PC-9 (cell line): ENCODE measurements around the gene PNMA1. TPM values are rescaled to one million over a fixed set of nuclear protein-coding genes. Genes with fewer than 3 reads are reported as not detected.

Source experiments
- BruUV-seq: library from RNA; stranded (reverse); fragments of 400-500 nt; replicated peaks from 2 replicates; lab custom pipeline; 2021; lab: Mats Ljungman, UMichigan
- CTCF ChIA-PET: fragments of 300-600 bp; sonication (Branson Sonifier 250); formaldehyde crosslinking; loops from one replicate; lab custom pipeline; 2022; ENCODE audit warnings: antibody characterized with exemption; lab: Charles Lee
- POLR2A ChIA-PET: fragments of 300-600 bp; sonication (Branson Sonifier 250); formaldehyde crosslinking; loops from one replicate; lab custom pipeline; 2022; ENCODE audit warnings: antibody characterized with exemption; ENCODE audit not compliant: unreplicated experiment; lab: Charles Lee
- DNase-seq, 2 experiments: peaks; one replicate each; pipeline versions ENCODE4 v3.0.0 to v3.0.0-alpha.2; 2015 to 2022; ENCODE audit warnings: mixed read lengths in 1 of 2
- H2AFZ ChIP-seq: fragments of 200-600 bp; sonication (generic); 2 replicates; pipeline ENCODE4 v1.8.1; 2017; ENCODE audit warnings: antibody characterized with exemption
- H3F3A ChIP-seq: fragments of 200-600 bp; sonication (generic); 2 replicates; pipeline ENCODE4 v1.8.1; 2017; ENCODE audit warnings: antibody characterized with exemption, mild to moderate bottlenecking, low read depth; ENCODE audit not compliant: insufficient read depth
- H3K27ac ChIP-seq: fragments of 200-600 bp; sonication (generic); 2 replicates; pipeline ENCODE4 v1.6.1; 2016; ENCODE audit warnings: mixed run types
- H3K27me3 ChIP-seq: fragments of 200-600 bp; sonication (generic); 2 replicates; pipeline ENCODE4 v1.6.1; 2016; ENCODE audit warnings: low read depth, mixed run types; ENCODE audit not compliant: insufficient read depth
- H3K36me3 ChIP-seq: fragments of 200-600 bp; sonication (generic); 2 replicates; pipeline ENCODE4 v1.6.1; 2016; ENCODE audit warnings: low read depth, mixed run types
- H3K4me1 ChIP-seq: fragments of 200-600 bp; sonication (generic); replicated peaks from 2 replicates; pipeline ENCODE4 v1.6.1; 2016; ENCODE audit warnings: mixed run types; ENCODE audit not compliant: insufficient read depth
- H3K4me2 ChIP-seq: fragments of 200-600 bp; sonication (generic); 2 replicates; pipeline ENCODE4 v1.6.1; 2017; ENCODE audit warnings: mixed run types
- H3K4me3 ChIP-seq: fragments of 200-600 bp; sonication (generic); 2 replicates; pipeline ENCODE4 v1.6.1; 2016; ENCODE audit warnings: mixed run types
- H3K79me2 ChIP-seq: fragments of 200-600 bp; sonication (generic); 2 replicates; pipeline ENCODE4 v1.6.1; 2017; ENCODE audit warnings: low read depth, mixed run types
- H3K9me2 ChIP-seq: fragments of 200-600 bp; sonication (generic); 2 replicates; pipeline ENCODE4 v1.8.1; 2017; ENCODE audit warnings: mild to moderate bottlenecking; ENCODE audit not compliant: insufficient read depth
- H3K9me3 ChIP-seq: fragments of 200-600 bp; sonication (generic); 2 replicates; pipeline ENCODE4 v1.8.1; 2016; ENCODE audit warnings: low read depth; ENCODE audit not compliant: insufficient read depth
- H4K20me1 ChIP-seq: fragments of 200-600 bp; sonication (generic); 2 replicates; pipeline ENCODE4 v1.8.1; 2017; ENCODE audit not compliant: insufficient read depth
- EZH2 ChIP-seq: fragments of 200-600 bp; sonication (generic); IDR thresholded peaks from 2 replicates; pipeline ENCODE4 v1.8.0; 2017; ENCODE audit warnings: antibody characterized with exemption, low read depth
- intact Hi-C: fragments of 100-400 bp; cut with micrococcal nuclease; formaldehyde crosslinking; loops from one replicate; pipeline ENCODE4 v1.10.0; 2022; ENCODE audit not compliant: unreplicated experiment
- total RNA-seq: library from RNA; stranded (reverse); gene quantifications from 2 replicates; pipeline ENCODE4 v1.2.3, GENCODE V29; 2021
- TF ChIP-seq, protein P1 (sequence below): fragments of 200-600 bp; sonication (generic); conservative IDR thresholded peaks from 2 replicates; pipeline ENCODE4 v1.6.1; 2017; ENCODE audit warnings: mixed run types, antibody characterized with exemption, mild to moderate bottlenecking, moderate library complexity

PNMA1 gene
- total RNA-seq, 1 experiment from 2014 or later, result 13.6 TPM

DNA sequence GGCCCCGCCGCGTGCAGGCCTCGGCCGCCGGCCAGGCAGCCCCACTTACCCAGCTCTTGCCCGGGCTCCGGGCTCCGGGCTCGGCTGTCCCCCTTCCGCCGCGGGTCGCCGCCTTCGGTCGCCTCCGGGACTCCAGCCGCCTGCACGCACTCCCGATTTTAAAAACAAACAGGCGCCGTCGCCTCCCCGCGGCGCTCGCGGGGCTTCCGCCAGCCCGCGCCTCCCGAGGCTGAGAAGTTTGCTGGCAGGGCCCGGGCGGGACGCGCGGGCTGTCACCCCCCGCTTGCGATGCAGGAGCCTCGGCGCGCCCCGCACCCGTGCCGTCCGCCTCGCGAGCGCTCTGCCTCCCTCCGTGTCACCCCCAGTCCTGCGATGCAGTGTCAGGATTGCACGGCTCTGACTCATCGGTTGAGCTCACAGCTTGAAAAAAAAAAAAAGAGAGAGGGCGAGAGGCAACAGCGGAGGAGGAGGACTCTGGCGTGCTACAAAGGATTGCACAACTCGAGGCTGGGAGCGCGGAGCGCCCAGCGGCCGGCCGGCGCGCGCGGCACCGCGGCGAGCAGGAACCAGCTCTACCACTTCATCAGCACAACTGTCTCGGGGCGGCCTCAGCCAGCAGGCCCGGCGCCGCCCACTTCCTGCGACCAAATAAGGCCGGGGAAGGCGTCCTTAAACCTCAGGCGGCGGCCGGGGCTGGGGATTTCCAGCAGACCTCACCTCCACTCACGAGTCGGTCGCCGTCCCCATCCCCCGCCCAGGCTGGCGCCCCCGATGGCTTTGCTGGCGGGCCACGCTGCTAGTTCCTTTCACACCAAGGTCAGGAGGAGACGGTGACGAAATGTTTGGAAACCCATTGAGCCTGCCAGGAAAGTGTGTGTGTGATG, 45.8 kb upstream of the PNMA1 start:
- Histone ChIP-seq H3K36me3 (no peaks in the 10 kb centered on the region), H3F3A (peaks cover 44% of the 10 kb centered on the region), H2AFZ (peak overlapping the region; percentile 68), H3K4me1 (peaks cover 54% of the 10 kb centered on the region), H3K4me3 (peak overlapping the region; percentile 90), H3K27me3 (no peaks in the 10 kb centered on the region), H3K9me3 (no peaks in the 10 kb centered on the region), H3K4me2 (peak overlapping the region; percentile 96), H3K79me2 (peaks cover 59% of the 10 kb centered on the region), H4K20me1 (no peaks in the 10 kb centered on the region), H3K9me2 (no peaks in the 10 kb centered on the region), H3K27ac (peak overlapping the region; percentile 76)
- TF ChIP-seq, protein P1, sequence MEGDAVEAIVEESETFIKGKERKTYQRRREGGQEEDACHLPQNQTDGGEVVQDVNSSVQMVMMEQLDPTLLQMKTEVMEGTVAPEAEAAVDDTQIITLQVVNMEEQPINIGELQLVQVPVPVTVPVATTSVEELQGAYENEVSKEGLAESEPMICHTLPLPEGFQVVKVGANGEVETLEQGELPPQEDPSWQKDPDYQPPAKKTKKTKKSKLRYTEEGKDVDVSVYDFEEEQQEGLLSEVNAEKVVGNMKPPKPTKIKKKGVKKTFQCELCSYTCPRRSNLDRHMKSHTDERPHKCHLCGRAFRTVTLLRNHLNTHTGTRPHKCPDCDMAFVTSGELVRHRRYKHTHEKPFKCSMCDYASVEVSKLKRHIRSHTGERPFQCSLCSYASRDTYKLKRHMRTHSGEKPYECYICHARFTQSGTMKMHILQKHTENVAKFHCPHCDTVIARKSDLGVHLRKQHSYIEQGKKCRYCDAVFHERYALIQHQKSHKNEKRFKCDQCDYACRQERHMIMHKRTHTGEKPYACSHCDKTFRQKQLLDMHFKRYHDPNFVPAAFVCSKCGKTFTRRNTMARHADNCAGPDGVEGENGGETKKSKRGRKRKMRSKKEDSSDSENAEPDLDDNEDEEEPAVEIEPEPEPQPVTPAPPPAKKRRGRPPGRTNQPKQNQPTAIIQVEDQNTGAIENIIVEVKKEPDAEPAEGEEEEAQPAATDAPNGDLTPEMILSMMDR, result no peak
- TF ChIP-seq EZH2, result no peak
- POLR2A ChIA-PET, result interaction anchor here (0.5 to 1.2 kb wide), 9 partner anchors 19 to 733 kb away, joined by 3 to 34 read pairs (median 5); partner anchors contain the start of genes ISCA2 and NPC2
- no TSS peak for BruUV-seq
- CTCF ChIA-PET, result interaction anchor here (0.5 to 0.6 kb wide), 3 partner anchors 16 to 154 kb away, joined by 3 to 4 read pairs (median 3); no protein-coding TSS in a partner anchor
- peak; percentile 96 for DNase-seq
- intact Hi-C loops, result loop anchor here (1.0 to 5.0 kb wide), 6 partner anchors 25 to 98 kb away; no protein-coding TSS in a partner anchor

DNA sequence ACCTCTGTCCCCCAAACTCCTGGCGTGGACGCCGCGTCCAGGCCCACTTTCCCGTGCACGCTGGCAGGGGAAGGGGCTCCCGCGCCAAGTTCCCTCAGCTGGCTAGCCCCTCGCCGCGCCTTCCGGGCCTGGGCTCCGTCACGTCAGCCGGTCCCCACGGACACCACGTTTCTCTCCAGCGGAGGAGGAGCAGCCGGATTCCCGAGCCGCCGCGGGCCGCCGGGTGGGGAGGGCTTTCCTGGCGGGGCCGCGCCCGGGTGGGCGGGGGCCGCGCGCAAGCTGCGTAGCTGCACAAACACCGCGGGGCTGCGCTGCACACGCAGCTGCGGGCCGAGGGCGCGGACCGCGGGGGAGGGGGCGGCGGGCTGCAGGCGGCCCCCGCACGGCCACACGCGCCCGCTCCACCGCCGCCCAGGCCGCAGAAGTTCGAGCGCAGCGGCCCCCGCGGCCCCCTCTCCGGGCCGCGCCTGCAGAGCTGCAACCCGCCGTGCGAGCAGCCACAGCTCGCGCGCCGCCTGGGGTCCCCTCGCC, 45.1 kb upstream of the PNMA1 start:
- H3K36me3 ChIP-seq, result no peaks in the 10 kb centered on the region
- H3K4me2 ChIP-seq, result peak overlapping the region; percentile 96
- ChIA-PET CTCF (interaction anchor here (0.6 to 1.6 kb wide), 6 partner anchors 9 to 91 kb away, joined by 3 to 5 read pairs (median 3); no protein-coding TSS in a partner anchor), POLR2A (interaction anchor here (0.5 to 1.2 kb wide), 6 partner anchors 26 to 734 kb away, joined by 3 to 14 read pairs (median 5); partner anchors contain the start of genes ISCA2 and NPC2)
- H2AFZ ChIP-seq, result no peak overlapping the region
- no peaks in the 10 kb centered on the region for H3K27me3 ChIP-seq
- H3K9me2 ChIP-seq, result no peaks in the 10 kb centered on the region
- no TSS peak for BruUV-seq
- peaks cover 66% of the 10 kb centered on the region for H3K79me2 ChIP-seq
- H3K4me1 ChIP-seq, result peaks cover 59% of the 10 kb centered on the region
- no peak for TF ChIP-seq EZH2
- H3K4me3 ChIP-seq, result peak overlapping the region; percentile 90
- H3K27ac ChIP-seq, result peak overlapping the region; percentile 90; the same call in 1 of the 2 replicates
- H3F3A ChIP-seq, result peaks cover 50% of the 10 kb centered on the region
- H4K20me1 ChIP-seq, result no peaks in the 10 kb centered on the region
- DNase-seq, result peak in 1 of 2 experiments; percentile 61
- intact Hi-C loops, result loop anchor here (2.0 to 5.0 kb wide), 2 partner anchors 30 to 97 kb away; no protein-coding TSS in a partner anchor
- no peaks in the 10 kb centered on the region for H3K9me3 ChIP-seq

DNA sequence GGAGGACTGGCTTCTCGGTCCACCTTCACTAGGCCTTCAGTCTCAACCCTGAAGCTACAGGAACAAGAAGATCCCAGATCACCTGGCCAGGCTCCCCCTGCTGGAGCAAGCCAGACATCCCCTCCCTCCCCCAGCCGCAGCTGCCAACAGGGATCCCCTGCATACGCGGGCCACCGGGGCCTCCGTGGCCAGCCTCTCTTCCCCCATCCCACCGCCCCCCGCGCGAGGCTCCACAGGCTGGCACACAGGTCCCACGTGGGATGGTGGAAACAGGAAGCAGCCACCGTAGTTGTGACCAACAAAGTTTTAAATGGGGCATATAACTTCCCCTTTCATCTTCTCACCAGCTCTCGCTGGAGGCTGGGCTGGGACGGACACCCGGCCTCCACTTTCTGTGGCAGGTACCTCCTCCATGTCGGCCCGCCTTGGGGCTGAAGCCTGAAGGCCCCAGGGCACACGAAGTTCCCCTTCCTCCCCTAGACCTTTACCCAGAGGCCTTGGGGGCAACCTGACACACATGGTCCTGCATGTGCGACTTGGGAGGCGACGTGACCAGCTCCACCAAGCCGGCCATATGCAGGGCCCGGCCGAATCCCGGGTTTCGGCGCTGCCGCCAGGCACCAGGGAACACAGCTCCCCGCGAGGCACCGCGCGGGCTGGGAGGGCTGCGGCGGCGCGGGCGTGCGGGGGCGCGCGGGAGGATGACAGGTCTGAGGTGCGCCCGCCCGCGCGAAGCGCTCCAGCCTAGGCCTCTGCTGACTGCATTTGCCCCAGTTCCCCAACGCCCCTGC, 44.4 kb upstream of the PNMA1 start:
- Histone ChIP-seq H3K27ac (peak overlapping the region; percentile 90), H3K9me2 (no peaks in the 10 kb centered on the region), H3K9me3 (no peaks in the 10 kb centered on the region), H3F3A (peaks cover 56% of the 10 kb centered on the region), H3K4me2 (peak overlapping the region; percentile 96), H3K36me3 (no peaks in the 10 kb centered on the region), H3K79me2 (peaks cover 73% of the 10 kb centered on the region), H2AFZ (peak overlapping the region; percentile 54; the same call in 1 of the 2 replicates), H3K27me3 (no peaks in the 10 kb centered on the region), H4K20me1 (no peaks in the 10 kb centered on the region), H3K4me3 (peak overlapping the region; percentile 90), H3K4me1 (peaks cover 65% of the 10 kb centered on the region)
- TF ChIP-seq EZH2, result no peak
- TF ChIP-seq, protein P1, result peak; percentile 80
- POLR2A ChIA-PET, result interaction anchor here (0.5 to 0.6 kb wide), 4 partner anchors 30 to 114 kb away, joined by 3 to 12 read pairs (median 4); partner anchors contain the start of gene PNMA1
- intact Hi-C loops, result loop anchor here (1.0 to 5.0 kb wide), 3 partner anchors 30 to 96 kb away; partner anchors contain the start of gene PTGR2
- CTCF ChIA-PET, result interaction anchor here (0.6 to 1.6 kb wide), 9 partner anchors 8 to 110 kb away, joined by 3 to 12 read pairs (median 5); no protein-coding TSS in a partner anchor
- no TSS peak for BruUV-seq
- DNase-seq, result peak; percentile 79 to 82
